GM23248 (cell line): ENCODE measurements around the gene FICD.

Experiments used
- EZH2 ChIP-seq: fragments of 200-600 bp; sonication (generic); IDR thresholded peaks from 2 replicates; pipeline ENCODE4 v1.6.1; 2018; ENCODE audit warnings: antibody characterized with exemption, mild to moderate bottlenecking; ENCODE audit not compliant: insufficient read depth, poor library complexity, severe bottlenecking
- EZH2phosphoT487 ChIP-seq: fragments of 200-600 bp; sonication (generic); IDR thresholded peaks from 2 replicates; pipeline ENCODE4 v1.6.1; 2018; ENCODE audit warnings: antibody characterized with exemption, moderate library complexity, mild to moderate bottlenecking, low read depth; ENCODE audit not compliant: insufficient read depth

DNA sequence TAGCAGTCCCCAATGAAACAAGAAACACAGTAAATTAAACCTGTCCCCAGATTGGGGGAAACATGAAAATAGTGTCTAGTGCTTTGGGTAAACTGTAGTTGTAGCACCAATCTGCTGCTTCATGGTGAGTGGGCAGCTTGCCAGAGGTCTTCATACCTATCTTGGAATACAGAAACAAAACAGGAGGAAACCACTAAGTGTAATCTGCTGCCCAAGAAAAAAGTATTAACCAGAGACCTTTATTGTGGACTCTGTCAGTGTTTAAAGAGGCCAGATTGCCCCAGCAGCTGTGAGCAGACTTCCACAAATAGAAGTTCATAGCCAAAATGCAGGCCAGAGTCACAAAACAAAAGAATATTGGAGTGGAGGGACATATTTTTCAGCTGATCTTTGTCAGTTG lies 49.6 kb downstream of the FICD start:
- no peak for TF ChIP-seq EZH2
- no peak for TF ChIP-seq EZH2phosphoT487
